GM18951 (cell line): ENCODE data around the gene AP2B1.

Source experiments
- POLR2A ChIP-seq: IDR thresholded peaks from 4 replicates; pipeline ENCODE4 v1.6.1; 2011; ENCODE audit warnings: mild to moderate bottlenecking; ENCODE audit not compliant: insufficient read length, insufficient read depth; ENCODE audit errors: extremely low read depth
- in situ Hi-C: fragments of 300-500 bp; cut with MboI; formaldehyde crosslinking; loops from one replicate; pipeline ENCODE4 v1.12.0; 2022; ENCODE audit warnings: low sequenced_read_pairs, mixed read lengths, inconsistent platforms; ENCODE audit not compliant: unreplicated experiment

AP2B1 gene

GRCh38 chr17:35765756-35766488 lies 178.8 kb downstream of the AP2B1 start:
- in situ Hi-C loops = loop anchor here (5.0 kb wide), 1 partner anchor 36 kb away; no protein-coding TSS in a partner anchor
- TF ChIP-seq POLR2A = no peak

GRCh38 chr17:35766489-35766877 lies 179.4 kb downstream of the AP2B1 start:
- TF ChIP-seq POLR2A = no peak
- in situ Hi-C loops = loop anchor here (5.0 kb wide), 1 partner anchor 36 kb away; no protein-coding TSS in a partner anchor

- in situ Hi-C loops = loop anchor here (5.0 kb wide), 1 partner anchor 35 kb away; no protein-coding TSS in a partner anchor
- no peak for TF ChIP-seq POLR2A
These were observed 179.9 kb downstream of the AP2B1 start for GRCh38 chr17:35766903-35767510.

GRCh38 chr17:35768797-35769196 lies 181.7 kb downstream of the AP2B1 start:
- TF ChIP-seq POLR2A = no peak
- in situ Hi-C loops = loop anchor here (5.0 kb wide), 1 partner anchor 34 kb away; no protein-coding TSS in a partner anchor

GRCh38 chr17:35769895-35770486 lies 182.9 kb downstream of the AP2B1 start:
- in situ Hi-C loops = loop anchor here (5.0 kb wide), 1 partner anchor 32 kb away; no protein-coding TSS in a partner anchor

GRCh38 chr17:35773129-35773528 lies 186.0 kb downstream of the AP2B1 start:
- in situ Hi-C loops = no loop called here
- no peak for TF ChIP-seq POLR2A

More at GRCh38 chr17:35769895-35770486, 182.9 kb downstream of the AP2B1 start:
- no peak for TF ChIP-seq POLR2A

GRCh38 chr17:35773679-35774425 lies 186.7 kb downstream of the AP2B1 start:
- in situ Hi-C loops = no loop called here
- TF ChIP-seq POLR2A = no peak

- in situ Hi-C loops = no loop called here
These were observed 187.4 kb downstream of the AP2B1 start for GRCh38 chr17:35774499-35774898.

GRCh38 chr17:35775039-35775438 lies 187.9 kb downstream of the AP2B1 start:
- no peak for TF ChIP-seq POLR2A
- in situ Hi-C loops = no loop called here

More at GRCh38 chr17:35774499-35774898, 187.4 kb downstream of the AP2B1 start:
- TF ChIP-seq POLR2A = no peak

GRCh38 chr17:35775583-35775982 lies 188.5 kb downstream of the AP2B1 start:
- in situ Hi-C loops = no loop called here
- no peak for TF ChIP-seq POLR2A
